Astrocyte of the spinal cord (primary cell): ENCODE data around the gene EIF4G1.

Source experiments
- DNase-seq: peaks from one replicate; pipeline ENCODE4 v3.0.0; 2011; ENCODE audit warnings: low read depth, low spot score
- H3K4me3 ChIP-seq: 2 replicates; pipeline ENCODE4 v1.5.1; 2011; ENCODE audit warnings: low read depth, mild to moderate bottlenecking, low read length, moderate library complexity
- CTCF ChIP-seq: IDR thresholded peaks from 2 replicates; pipeline ENCODE4 v1.5.1; 2012; ENCODE audit warnings: low read depth, mild to moderate bottlenecking, low read length, inconsistent platforms
- in situ Hi-C: cut with HindIII; loops from 2 replicates; pipeline ENCODE4 v1.10.0; 2017; ENCODE audit warnings: low sequenced_read_pairs

Gene EIF4G1

GRCh38 chr3:184283681-184284080 is 30.7 kb upstream of the EIF4G1 start:
- TF ChIP-seq CTCF = no peak
- no peak for DNase-seq
- H3K4me3 ChIP-seq = no peak overlapping the region
- in situ Hi-C loops = no loop called here

GRCh38 chr3:184284696-184285095 is 29.7 kb upstream of the EIF4G1 start:
- no peak overlapping the region for H3K4me3 ChIP-seq
- in situ Hi-C loops = no loop called here
- peak; percentile 55 for TF ChIP-seq CTCF
- peak; percentile 65 for DNase-seq

- in situ Hi-C loops = no loop called here
- peak; percentile 27 for DNase-seq
These were observed 24.9 kb upstream of the EIF4G1 start for GRCh38 chr3:184289426-184289938.

GRCh38 chr3:184290331-184290730 is 24.1 kb upstream of the EIF4G1 start:
- DNase-seq = no peak
- in situ Hi-C loops = no loop called here
- H3K4me3 ChIP-seq = no peak overlapping the region
- TF ChIP-seq CTCF = no peak

More at GRCh38 chr3:184289426-184289938, 24.9 kb upstream of the EIF4G1 start:
- peak; percentile 63 for TF ChIP-seq CTCF
- H3K4me3 ChIP-seq = no peak overlapping the region

- TF ChIP-seq CTCF = no peak
- in situ Hi-C loops = no loop called here
- no peak for DNase-seq
- no peak overlapping the region for H3K4me3 ChIP-seq
These were observed 23.2 kb upstream of the EIF4G1 start for GRCh38 chr3:184291044-184291737.

GRCh38 chr3:184291738-184292445 is 22.5 kb upstream of the EIF4G1 start:
- H3K4me3 ChIP-seq = no peak overlapping the region
- in situ Hi-C loops = no loop called here
- no peak for DNase-seq
- no peak for TF ChIP-seq CTCF
